K562 (cell line): ENCODE data around the gene HNRNPH1. TPM values are rescaled to one million over a fixed set of nuclear protein-coding genes. Genes with fewer than 3 reads are reported as not detected.

ENCODE experiments used
- CC2D1A ChIP-seq: fragments of 450-650 bp; IDR thresholded peaks from 2 replicates; pipeline ENCODE4 v1.6.1; 2017; ENCODE audit warnings: mild to moderate bottlenecking
- CCNT2 ChIP-seq: IDR thresholded peaks from 2 replicates; pipeline ENCODE4 v1.6.1; 2011; ENCODE audit warnings: borderline replicate concordance, low read depth, mild to moderate bottlenecking, moderate library complexity, mixed read lengths, low read length; ENCODE audit not compliant: insufficient read length; ENCODE audit errors: extremely low read depth
- CREB3 ChIP-seq: fragments of 450-650 bp; conservative IDR thresholded peaks from 2 replicates; pipeline ENCODE4 v1.6.1; 2016; ENCODE audit warnings: missing genetic modification characterization, low read depth, mild to moderate bottlenecking, missing compliant biosample characterization, moderate library complexity
- EGR1 ChIP-seq: fragments of 450-650 bp; conservative IDR thresholded peaks from 2 replicates; pipeline ENCODE4 v1.6.1; 2017; ENCODE audit warnings: mild to moderate bottlenecking
- FOXO4 ChIP-seq: fragments of 450-650 bp; formaldehyde crosslinking; IDR thresholded peaks from 2 replicates; pipeline ENCODE4 v1.4.0; 2020; ENCODE audit warnings: mild to moderate bottlenecking, moderate library complexity
- JUND ChIP-seq, 2 experiments: IDR thresholded peaks; 2 replicates in 1 of 2; 3 replicates in 1 of 2; pipeline ENCODE4 v1.6.1; 2011; ENCODE audit warnings: borderline replicate concordance in 2 of 2, low read depth in 2 of 2, low read length in 2 of 2, improper control_type of control experiment in 1 of 2, missing biosample characterization in 1 of 2, missing genetic modification characterization in 1 of 2, missing genetic modification reagents in 1 of 2
- MNT ChIP-seq, 2 experiments: fragments of 450-650 bp; conservative IDR thresholded peaks; 2 replicates each; pipeline ENCODE4 v1.6.1; 2017; ENCODE audit warnings: mild to moderate bottlenecking in 2 of 2, moderate library complexity in 2 of 2
- NR2C2 ChIP-seq, 2 experiments: fragments of 200-800 bp in 1 of 2; sonication (Bioruptor generic) in 1 of 2; sonication (generic) in 1 of 2; formaldehyde crosslinking in 1 of 2; IDR thresholded peaks; 2 replicates each; pipeline versions ENCODE4 v1.6.1 to v1.8.0; 2016 to 2022; ENCODE audit warnings: mild to moderate bottlenecking in 1 of 2, missing compliant biosample characterization in 1 of 2, missing genetic modification characterization in 1 of 2, missing genetic modification reagents in 1 of 2
- PHB2 ChIP-seq: fragments of 450-650 bp; IDR thresholded peaks from 2 replicates; pipeline ENCODE4 v1.6.1; 2017; ENCODE audit warnings: low read depth
- POLR2B ChIP-seq: fragments of 450-650 bp; IDR thresholded peaks from 2 replicates; pipeline ENCODE4 v1.6.1; 2018; ENCODE audit warnings: low read depth; ENCODE audit not compliant: partially characterized antibody
- PTBP1 ChIP-seq: fragments of 200-400 bp; formaldehyde crosslinking; IDR thresholded peaks from 2 replicates; pipeline ENCODE4 v1.6.1; 2017; ENCODE audit warnings: low read depth, low read length
- RAD21 ChIP-seq, 2 experiments: fragments of 250-450 bp in 1 of 2; fragments of 450-650 bp in 1 of 2; sonication (Bioruptor Pico) in 1 of 2; formaldehyde crosslinking in 1 of 2; IDR thresholded peaks in 1 of 2; conservative IDR thresholded peaks in 1 of 2; 2 replicates each; pipeline versions ENCODE4 v1.4.0 to v1.8.0; 2020 to 2022; ENCODE audit warnings: mild to moderate bottlenecking in 2 of 2, moderate library complexity in 1 of 2
- SRF ChIP-seq, 2 experiments: fragments of 250-450, 450-650 bp in 1 of 2; sonication (Bioruptor Pico) in 1 of 2; sonication (generic) in 1 of 2; formaldehyde crosslinking; IDR thresholded peaks; 2 replicates each; pipeline versions ENCODE4 v1.5.0 to v1.5.1; 2020 to 2022; ENCODE audit warnings: mild to moderate bottlenecking in 1 of 2, missing genetic modification reagents in 1 of 2
- TCFL5 ChIP-seq: fragments of 250-450 bp; sonication (Bioruptor Pico); conservative IDR thresholded peaks from 2 replicates; pipeline ENCODE4 v1.6.1; 2021; ENCODE audit warnings: mild to moderate bottlenecking, moderate library complexity, matching md5 sums
- UBTF ChIP-seq, 2 experiments: IDR thresholded peaks; 2 replicates each; pipeline ENCODE4 v1.6.1; 2012; ENCODE audit warnings: improper control_type of control experiment in 2 of 2, low read depth in 2 of 2, low read length in 2 of 2, borderline replicate concordance in 1 of 2
- ZNF512 ChIP-seq: IDR thresholded peaks from 2 replicates; pipeline ENCODE4 v1.6.1; 2016; ENCODE audit warnings: missing genetic modification characterization, missing compliant biosample characterization
- polyA plus RNA-seq, 8 experiments: library from polyadenylated mRNA; depleted of rRNA in 4 of 8; stranded (reverse) in 5 of 8; unstranded in 3 of 8; fragments of >200 nt; fragmentation: Nextera tagmentation in 2 of 8; fragmentation: Illumina TruSeq in 1 of 8; extraction: Ambion mirVana in 2 of 8; extraction: Trizol in 1 of 8; gene quantifications; 2 replicates each; pipeline versions ENCODE4 v1.2.1 to v1.2.3, GENCODE V29; 2011 to 2014; ENCODE audit warnings: inconsistent platforms in 1 of 8, missing spikeins in 1 of 8
- total RNA-seq, 7 experiments: library from RNA; depleted of rRNA in 6 of 7; stranded (reverse); fragments of >200 nt in 6 of 7; fragmentation: Illumina TruSeq in 2 of 7; extraction: Trizol in 2 of 7; gene quantifications; 2 replicates each; pipeline versions ENCODE4 v1.2.1 to v1.2.3, GENCODE V29; 2011 to 2021; ENCODE audit warnings: low replicate concordance in 1 of 7

Gene HNRNPH1
- total and polyA plus RNA-seq, 9 of the 15 experiments (the other 6 are each of a cell fraction or from before 2014, with no cell fraction given): 103 to 656 (median 561) TPM

- no peak for TF ChIP-seq CREB3
- no peak for TF ChIP-seq SRF (CRISPR knock-in tag; IDR thresholded peaks at IDR 0.05)
- no peak for TF ChIP-seq POLR2B
- no peak for TF ChIP-seq RAD21 (CRISPR knock-in tag; conservative IDR thresholded peaks at IDR 0.05 in 1 of 2, IDR thresholded peaks at IDR 0.05 in 1 of 2)
- peak; percentile 56; the same call in 1 of the 2 replicates for TF ChIP-seq CC2D1A
- TF ChIP-seq JUND (IDR thresholded peaks at IDR 0.05; ENCODE audit: borderline replicate concordance, low read depth, low read length): no peak
- no peak for TF ChIP-seq JUND (tag; IDR thresholded peaks at IDR 0.05; ENCODE audit: borderline replicate concordance, low read depth, low read length)
- TF ChIP-seq CCNT2: peak; percentile 23
- no peak for TF ChIP-seq UBTF (IDR thresholded peaks at IDR 0.05; ENCODE audit: borderline replicate concordance in 1 of 2, low read depth in 2 of 2, low read length in 2 of 2)
- no peak for TF ChIP-seq TCFL5 (CRISPR knock-in tag)
- TF ChIP-seq EGR1: peak; percentile 42
- TF ChIP-seq MNT (conservative IDR thresholded peaks at IDR 0.05): no peak
- TF ChIP-seq NR2C2 (CRISPR knock-in tag; IDR thresholded peaks at IDR 0.05): no peak
- TF ChIP-seq NR2C2 (tag; IDR thresholded peaks at IDR 0.05): no peak
- no peak for TF ChIP-seq FOXO4 (CRISPR knock-in tag)
- TF ChIP-seq PHB2: 0 out of 2 replicates have a peak, but pooled peaks have one; percentile 11
- 0 out of 2 replicates have a peak, but pooled peaks have one; percentile 35 for TF ChIP-seq PTBP1
- no peak for TF ChIP-seq ZNF512 (tag)
Measured at GRCh38 chr5:179612577-179613459, 10.7 kb downstream of the HNRNPH1 start (continued).
